ENCODE results near the gene LGALSL. TPM values are rescaled to one million over a fixed set of nuclear protein-coding genes. Genes with fewer than 3 reads are reported as not detected.

The LGALSL gene
- total RNA-seq, 4 donors from 2014 or later, result 81.9 to 231 (median 169) TPM

DNA sequence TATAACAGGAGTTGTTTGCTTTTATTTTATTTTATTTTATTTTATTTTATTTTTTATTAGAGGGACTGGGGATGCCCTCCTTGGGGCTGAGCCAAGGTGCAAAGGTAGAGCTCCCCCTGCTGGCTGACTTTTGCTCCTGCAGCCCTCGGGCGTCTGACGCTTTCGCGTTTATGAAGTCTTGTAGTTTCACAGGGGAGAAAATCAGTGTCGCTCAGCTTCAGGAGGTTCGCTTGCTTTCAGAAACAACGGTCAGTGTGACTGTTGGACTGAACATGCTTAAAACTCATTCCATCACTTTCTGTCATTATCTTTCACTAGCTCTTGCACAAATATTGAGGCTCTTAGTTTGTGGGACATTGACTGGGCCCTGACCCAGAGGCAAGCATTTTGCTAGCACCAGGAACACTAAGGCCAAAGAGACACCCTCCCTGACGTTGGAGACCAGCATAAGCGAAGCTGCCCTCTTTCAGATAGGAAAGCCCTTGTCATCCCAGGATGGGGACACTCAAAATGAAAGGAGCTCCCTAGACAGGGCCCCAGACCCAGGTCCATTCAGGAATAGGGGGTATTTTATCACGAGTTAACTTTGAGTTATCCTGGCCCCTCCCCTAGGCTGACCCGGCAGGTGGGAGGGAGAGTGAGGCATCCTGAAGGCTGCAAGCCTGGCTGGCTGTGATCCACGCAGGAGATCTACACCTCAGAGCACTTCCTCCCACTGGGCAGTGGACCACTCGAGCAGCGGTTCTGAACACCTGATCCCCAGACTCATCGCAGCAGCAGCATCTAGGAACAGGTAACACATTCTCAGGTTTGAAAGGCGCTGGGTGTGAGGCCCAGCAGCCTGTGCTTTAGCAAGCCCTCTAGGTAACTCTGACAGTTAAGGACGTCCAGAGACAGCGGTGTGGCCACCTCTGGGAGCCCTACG is 34.4 kb downstream of the LGALSL start:
- peak; percentile 40 to 93 for DNase-seq (ENCODE audit: low spot score in 2 of 2)
- 55 to 61% methylated on average over 20 of the region's 20 CpGs for WGBS, 2 donors
- intact Hi-C loops (cut with DNase I; ENCODE audit: low total_unique reads), result loop anchor here (5.0 to 10.0 kb wide), 2 partner anchors 156 to 444 kb away; no protein-coding TSS in a partner anchor
- H3K4me3 ChIP-seq (ENCODE audit: low read depth, poor library complexity, severe bottlenecking), result no peak overlapping the region
- TF ChIP-seq POLR2A (IDR thresholded peaks at IDR 0.05) (no peak), CTCF (IDR thresholded peaks at IDR 0.05) (peak in 1 of 3 donors; percentile 86)

GRCh38 chr2:64489081-64489751 is 35.3 kb downstream of the LGALSL start:
- intact Hi-C loops (cut with DNase I; ENCODE audit: low total_unique reads), result loop anchor here (5.0 to 10.0 kb wide), 2 partner anchors 157 to 444 kb away; no protein-coding TSS in a partner anchor
- no peak overlapping the region for H3K4me3 ChIP-seq (ENCODE audit: low read depth, poor library complexity, severe bottlenecking)
- WGBS, 2 donors, result 68 to 80% methylated on average over 5 of the region's 5 CpGs
- peak in 1 of 2 donors; percentile 46 for DNase-seq (ENCODE audit: low spot score in 2 of 2)
- no peak for TF ChIP-seq POLR2A (IDR thresholded peaks at IDR 0.05)
- no peak for TF ChIP-seq CTCF (IDR thresholded peaks at IDR 0.05)

DNA sequence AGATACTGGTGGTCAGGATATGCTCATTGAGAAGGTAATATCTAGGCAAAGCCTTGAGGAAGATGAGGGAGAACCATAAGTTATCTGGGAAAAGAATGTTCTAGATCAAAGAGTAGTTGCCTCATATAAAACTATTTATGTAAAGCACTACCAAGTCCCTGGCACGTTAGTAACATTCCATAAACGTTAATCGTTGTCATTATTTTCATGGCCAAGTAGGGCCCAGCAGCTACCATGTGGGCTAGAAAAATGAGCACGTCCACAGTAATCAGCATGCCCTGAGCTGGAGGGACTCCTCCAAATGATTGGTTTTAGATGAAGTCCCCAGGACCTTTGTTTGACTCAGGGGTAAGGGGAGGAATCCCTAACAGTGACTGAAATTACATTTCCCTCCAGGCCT is 37.5 kb downstream of the LGALSL start:
- intact Hi-C loops (cut with DNase I; ENCODE audit: low total_unique reads), result no loop called here
- WGBS, 2 donors, result 36 to 48% methylated on average over 4 of the region's 4 CpGs

GRCh38 chr2:64492272-64492671 is 38.3 kb downstream of the LGALSL start:
- 69 to 76% methylated on average over 3 of the region's 3 CpGs for WGBS, 2 donors
- intact Hi-C loops (cut with DNase I; ENCODE audit: low total_unique reads), result no loop called here
- no peak for DNase-seq (ENCODE audit: low spot score in 2 of 2)

More for the DNA sequence above, 37.5 kb downstream of the LGALSL start:
- peak in 1 of 2 donors; percentile 37 for DNase-seq (ENCODE audit: low spot score in 2 of 2)
- TF ChIP-seq POLR2A (IDR thresholded peaks at IDR 0.05), result no peak
- H3K4me3 ChIP-seq (ENCODE audit: low read depth, poor library complexity, severe bottlenecking), result no peak overlapping the region

GRCh38 chr2:64492821-64493220 is 38.9 kb downstream of the LGALSL start:
- intact Hi-C loops (cut with DNase I; ENCODE audit: low total_unique reads), result no loop called here
- DNase-seq (ENCODE audit: low spot score in 2 of 2), result no peak
- H3K4me3 ChIP-seq (ENCODE audit: low read depth, poor library complexity, severe bottlenecking), result no peak overlapping the region
- TF ChIP-seq POLR2A (IDR thresholded peaks at IDR 0.05) (no peak), CTCF (IDR thresholded peaks at IDR 0.05) (no peak)
- 79 to 89% methylated on average over 3 of the region's 3 CpGs for WGBS, 2 donors

More at GRCh38 chr2:64492272-64492671, 38.3 kb downstream of the LGALSL start:
- TF ChIP-seq POLR2A (IDR thresholded peaks at IDR 0.05) (no peak), CTCF (IDR thresholded peaks at IDR 0.05) (no peak)
- H3K4me3 ChIP-seq (ENCODE audit: low read depth, poor library complexity, severe bottlenecking), result no peak overlapping the region

GRCh38 chr2:64493788-64494187 is 39.8 kb downstream of the LGALSL start:
- no peak for DNase-seq (ENCODE audit: low spot score in 2 of 2)
- no peak overlapping the region for H3K4me3 ChIP-seq (ENCODE audit: low read depth, poor library complexity, severe bottlenecking)
- TF ChIP-seq CTCF (IDR thresholded peaks at IDR 0.05) (no peak), POLR2A (IDR thresholded peaks at IDR 0.05) (no peak)
- intact Hi-C loops (cut with DNase I; ENCODE audit: low total_unique reads), result no loop called here
- 93 to 96% methylated on average over 4 of the region's 4 CpGs for WGBS, 2 donors
